NAMALWA (cell line): ENCODE measurements around the gene SLC9A5.

Experiments used
- DNase-seq: peaks from one replicate; pipeline ENCODE4 v3.0.0-alpha.2; 2015; ENCODE audit warnings: low spot score

SLC9A5 gene, protein sequence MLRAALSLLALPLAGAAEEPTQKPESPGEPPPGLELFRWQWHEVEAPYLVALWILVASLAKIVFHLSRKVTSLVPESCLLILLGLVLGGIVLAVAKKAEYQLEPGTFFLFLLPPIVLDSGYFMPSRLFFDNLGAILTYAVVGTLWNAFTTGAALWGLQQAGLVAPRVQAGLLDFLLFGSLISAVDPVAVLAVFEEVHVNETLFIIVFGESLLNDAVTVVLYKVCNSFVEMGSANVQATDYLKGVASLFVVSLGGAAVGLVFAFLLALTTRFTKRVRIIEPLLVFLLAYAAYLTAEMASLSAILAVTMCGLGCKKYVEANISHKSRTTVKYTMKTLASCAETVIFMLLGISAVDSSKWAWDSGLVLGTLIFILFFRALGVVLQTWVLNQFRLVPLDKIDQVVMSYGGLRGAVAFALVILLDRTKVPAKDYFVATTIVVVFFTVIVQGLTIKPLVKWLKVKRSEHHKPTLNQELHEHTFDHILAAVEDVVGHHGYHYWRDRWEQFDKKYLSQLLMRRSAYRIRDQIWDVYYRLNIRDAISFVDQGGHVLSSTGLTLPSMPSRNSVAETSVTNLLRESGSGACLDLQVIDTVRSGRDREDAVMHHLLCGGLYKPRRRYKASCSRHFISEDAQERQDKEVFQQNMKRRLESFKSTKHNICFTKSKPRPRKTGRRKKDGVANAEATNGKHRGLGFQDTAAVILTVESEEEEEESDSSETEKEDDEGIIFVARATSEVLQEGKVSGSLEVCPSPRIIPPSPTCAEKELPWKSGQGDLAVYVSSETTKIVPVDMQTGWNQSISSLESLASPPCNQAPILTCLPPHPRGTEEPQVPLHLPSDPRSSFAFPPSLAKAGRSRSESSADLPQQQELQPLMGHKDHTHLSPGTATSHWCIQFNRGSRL

DNA sequence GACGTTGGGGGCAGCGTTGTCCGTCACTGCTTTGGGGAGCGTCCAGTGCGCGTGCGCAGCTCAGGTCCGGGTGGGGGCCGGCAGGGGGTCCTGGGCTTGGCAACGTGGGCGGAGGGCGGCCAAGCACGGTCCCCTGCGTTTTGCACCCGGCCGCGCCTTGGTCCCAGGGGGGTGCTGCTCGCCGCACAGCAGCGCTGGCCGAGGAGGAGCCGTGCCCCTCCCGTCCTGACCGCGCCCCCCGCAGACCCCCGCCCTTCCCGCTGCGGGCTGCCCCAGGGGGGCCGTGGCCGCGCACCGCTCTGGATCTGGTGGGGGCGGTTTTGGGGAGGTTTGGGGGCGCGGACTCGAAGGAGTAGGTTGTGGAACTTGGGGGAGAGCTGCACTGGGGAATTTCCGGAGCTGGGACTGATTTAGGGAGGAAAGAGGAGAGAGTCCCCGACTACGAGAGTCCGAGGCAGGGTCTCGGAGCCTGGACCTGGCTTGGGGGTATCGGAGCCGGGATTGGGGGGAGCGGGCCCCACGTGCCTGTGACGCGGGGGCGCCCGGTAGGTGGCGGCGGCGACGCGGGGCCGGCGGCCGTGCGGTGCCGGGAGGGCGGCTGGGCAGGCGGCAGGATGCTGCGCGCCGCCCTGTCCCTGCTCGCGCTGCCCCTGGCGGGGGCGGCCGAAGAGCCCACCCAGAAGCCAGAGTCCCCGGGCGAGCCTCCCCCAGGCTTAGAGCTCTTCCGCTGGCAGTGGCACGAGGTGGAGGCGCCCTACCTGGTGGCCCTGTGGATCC, at the start of gene SLC9A5:
Gene SLC9A5 (plus strand): TSS at position 579 of the 777 bp plus-strand sequence. CDS start 36 bp downstream, at position 615.
- DNase-seq, result peak; percentile 40

DNA sequence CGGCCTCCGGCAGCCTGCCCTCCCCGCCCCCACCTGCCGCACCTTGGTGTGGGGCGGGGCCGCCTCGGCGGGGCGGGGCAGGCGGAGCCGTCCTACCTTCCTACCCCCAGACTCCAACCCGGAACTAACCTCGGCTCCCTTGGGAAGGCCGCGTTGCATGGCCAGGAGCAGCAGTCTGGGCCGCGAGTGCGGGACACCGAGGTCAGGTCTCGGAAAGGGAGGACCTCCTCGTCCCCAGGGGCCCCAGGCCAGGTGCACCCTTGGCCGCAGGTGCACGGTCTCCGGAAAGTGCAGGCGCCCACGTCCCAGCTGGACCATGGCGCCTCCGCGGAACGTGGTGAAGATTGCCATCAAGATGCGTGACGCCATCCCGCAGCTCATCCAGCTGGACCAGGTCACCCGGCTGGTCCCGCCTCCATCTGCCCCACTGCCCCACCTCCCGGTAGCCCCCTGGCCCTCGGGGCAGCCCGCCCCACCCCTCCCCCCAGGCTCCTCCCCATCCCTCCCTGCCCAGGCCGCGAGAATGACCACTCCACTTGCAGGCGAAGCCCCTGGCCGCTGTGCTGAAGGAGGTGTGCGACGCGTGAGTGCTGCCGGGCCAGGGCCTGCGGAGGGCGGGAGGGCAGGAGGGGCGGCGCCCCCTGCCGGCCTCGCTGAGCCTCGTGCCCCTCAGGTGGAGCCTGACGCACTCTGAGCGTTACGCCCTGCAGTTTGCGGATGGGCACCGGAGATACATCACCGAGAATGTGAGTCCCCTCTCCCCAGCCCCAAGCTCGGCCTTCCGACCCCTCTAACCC, 49.6 kb upstream of the SLC9A5 start, which contains the start of gene ELMO3:
Gene ELMO3 (plus strand): TSS at position 121 of the 797 bp plus-strand sequence. CDS start 196 bp downstream, at position 317.
- DNase-seq, result no peak

DNA sequence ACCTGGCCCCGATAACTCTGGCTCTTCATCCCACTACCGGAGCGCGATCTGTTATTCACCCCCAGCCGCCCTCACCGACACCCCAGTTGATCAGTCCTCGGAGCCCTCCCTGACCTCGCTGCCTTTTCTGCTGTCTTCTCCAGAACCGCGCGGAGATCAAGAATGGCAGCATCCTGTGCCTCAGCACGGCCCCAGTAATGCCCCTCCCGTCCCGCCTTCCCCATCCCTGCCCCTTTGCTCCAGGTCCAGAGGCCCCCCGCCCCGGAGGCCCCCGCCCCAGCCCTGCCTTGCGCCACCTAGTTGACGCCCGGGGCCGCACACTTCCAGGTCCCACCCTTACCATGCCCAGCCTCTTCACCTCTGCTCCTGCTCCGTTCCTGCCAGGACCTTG, 49.0 kb upstream of the SLC9A5 start:
- DNase-seq, result no peak

DNA sequence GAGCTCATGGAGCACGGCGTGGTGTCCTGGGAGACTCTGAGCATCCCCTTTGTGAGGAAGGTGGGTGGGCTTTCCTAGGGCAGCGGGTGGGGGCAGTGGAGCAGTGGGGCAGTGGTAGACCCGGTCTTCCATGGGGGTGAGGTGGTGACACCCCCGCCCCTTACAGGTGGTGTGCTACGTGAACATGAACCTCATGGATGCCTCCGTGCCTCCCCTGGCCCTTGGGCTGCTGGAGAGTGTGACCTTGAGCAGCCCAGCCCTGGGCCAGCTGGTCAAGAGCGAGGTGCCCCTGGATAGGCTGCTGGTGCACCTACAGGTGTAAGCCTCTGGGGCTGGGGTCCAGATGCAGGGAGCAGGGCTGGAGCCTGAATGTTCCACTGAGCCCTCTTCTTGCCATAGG, 48.3 kb upstream of the SLC9A5 start:
- no peak for DNase-seq

- no peak for DNase-seq
Measured at GRCh38 chr16:67201411-67202345, 47.1 kb upstream of the SLC9A5 start.

- no peak for DNase-seq
Measured at GRCh38 chr16:67202426-67202825, 46.4 kb upstream of the SLC9A5 start.

DNA sequence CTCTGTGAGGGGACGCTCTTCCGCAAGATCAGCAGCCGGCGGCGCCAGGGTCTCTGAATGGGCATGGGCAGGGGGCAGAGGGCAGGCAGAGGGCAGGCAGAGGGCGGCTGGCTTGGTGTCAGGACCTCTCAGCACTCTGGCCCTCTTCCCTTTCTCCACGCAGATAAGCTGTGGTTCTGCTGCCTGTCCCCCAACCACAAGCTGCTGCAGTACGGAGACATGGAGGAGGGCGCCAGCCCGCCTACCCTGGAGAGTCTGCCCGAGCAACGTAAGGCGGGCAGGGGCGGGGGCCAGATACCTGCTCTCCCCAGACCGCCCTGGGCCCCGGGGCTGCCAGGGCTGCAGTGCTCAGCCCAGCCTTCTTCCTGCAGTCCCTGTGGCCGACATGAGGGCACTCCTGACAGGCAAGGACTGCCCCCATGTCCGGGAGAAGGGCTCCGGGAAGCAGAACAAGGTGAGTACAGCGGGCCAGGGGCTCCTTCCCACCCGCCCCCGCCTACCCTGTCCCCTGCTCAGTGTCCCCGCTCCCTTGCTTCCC, 45.8 kb upstream of the SLC9A5 start:
- DNase-seq, result no peak

DNA sequence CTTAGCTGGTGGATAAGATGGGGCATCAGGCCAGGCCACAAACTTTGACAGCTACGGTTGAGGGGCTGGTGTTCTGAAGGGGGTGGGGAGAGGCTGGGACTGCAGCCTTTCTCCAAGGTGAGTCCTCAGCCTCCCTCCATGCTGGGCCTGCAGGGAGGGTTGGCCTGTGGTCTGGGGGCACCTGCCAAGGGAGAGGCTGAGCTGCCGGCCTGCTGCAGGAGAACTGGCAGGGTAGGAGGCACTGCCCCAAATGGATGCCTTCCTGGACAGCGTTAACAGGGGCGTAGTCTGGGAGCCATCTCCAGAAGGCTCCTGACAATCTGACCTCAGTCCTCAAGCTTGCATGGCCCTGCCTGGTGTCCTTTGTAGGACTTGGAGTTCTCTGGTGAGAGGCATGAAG, 44.7 kb upstream of the SLC9A5 start:
- DNase-seq, result no peak

DNA sequence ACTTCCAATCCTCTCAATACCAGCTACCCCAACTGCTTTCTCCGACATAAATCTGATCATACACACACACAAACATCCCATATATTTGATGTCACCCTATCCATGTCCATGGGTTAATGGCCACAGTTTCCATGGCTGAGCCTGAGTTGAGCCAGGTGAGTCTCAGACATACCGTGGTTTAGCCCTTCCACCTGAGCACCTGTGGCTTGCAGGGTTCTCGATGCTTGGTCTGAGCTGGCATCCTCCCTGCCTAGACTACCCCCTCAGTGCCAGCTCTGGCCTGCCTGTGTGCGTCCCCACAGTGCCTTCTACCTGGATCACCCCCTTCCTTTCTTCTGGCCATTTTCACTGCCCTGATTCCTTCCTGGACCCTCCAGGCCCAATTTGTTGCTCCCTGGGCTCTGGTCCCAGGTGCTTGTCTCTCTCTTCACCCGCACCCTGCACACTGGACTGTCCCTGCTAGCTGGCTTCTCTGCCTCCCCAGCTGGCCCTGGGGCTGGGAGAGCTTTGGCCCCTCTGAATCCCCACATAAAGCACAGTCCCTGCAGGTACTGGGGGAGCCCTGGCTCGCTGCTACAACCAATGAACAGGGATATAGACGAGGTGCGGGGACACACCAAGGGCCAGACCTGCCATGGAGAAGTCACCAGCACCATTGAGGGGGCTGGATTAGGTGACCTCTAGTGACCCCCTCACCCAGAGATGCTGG, 42.5 kb upstream of the SLC9A5 start:
- no peak for DNase-seq

- DNase-seq, result no peak
Measured at GRCh38 chr16:67206838-67207248, 41.9 kb upstream of the SLC9A5 start.

DNA sequence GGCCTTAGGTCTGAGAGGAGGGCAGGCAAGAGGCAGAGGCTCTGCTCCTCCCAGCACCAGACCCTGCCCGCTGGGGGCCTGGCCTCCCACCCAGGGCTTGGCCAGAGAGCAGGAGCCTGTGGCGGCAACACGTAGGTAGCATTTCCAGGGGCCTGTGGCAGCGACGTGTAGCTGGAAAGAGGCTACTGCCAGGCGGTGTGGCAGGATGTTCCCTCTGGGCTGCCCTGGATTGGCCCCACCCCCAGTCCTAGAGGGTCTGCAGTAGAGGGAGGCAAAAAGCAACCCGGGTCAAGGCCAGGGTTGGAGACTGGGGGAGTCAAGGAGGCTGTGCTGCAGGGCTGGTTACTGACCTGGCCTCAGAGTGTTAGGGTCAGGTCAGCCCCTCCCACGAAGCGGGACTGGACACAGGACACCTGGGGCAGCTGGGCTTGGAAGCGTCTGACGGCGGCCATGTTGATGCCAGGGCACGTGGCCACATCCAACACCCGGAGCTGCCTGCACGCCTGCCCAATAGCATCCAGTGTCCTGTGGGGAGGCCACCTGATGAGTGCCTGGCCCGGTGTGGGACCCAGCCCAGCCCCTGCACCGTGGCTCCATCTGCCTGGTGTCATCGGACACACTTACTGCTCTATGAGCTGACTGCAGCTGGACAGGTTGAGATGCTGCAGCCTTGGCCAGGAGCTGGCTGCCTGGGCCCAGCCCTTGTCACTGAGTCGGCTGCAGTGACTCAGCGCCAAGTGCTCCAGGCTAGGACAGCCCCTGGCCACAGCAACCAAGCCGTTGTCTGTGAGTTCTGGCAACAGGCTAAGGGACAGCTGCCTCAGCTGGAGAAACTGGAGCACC, 41.3 kb upstream of the SLC9A5 start:
- no peak for DNase-seq

DNA sequence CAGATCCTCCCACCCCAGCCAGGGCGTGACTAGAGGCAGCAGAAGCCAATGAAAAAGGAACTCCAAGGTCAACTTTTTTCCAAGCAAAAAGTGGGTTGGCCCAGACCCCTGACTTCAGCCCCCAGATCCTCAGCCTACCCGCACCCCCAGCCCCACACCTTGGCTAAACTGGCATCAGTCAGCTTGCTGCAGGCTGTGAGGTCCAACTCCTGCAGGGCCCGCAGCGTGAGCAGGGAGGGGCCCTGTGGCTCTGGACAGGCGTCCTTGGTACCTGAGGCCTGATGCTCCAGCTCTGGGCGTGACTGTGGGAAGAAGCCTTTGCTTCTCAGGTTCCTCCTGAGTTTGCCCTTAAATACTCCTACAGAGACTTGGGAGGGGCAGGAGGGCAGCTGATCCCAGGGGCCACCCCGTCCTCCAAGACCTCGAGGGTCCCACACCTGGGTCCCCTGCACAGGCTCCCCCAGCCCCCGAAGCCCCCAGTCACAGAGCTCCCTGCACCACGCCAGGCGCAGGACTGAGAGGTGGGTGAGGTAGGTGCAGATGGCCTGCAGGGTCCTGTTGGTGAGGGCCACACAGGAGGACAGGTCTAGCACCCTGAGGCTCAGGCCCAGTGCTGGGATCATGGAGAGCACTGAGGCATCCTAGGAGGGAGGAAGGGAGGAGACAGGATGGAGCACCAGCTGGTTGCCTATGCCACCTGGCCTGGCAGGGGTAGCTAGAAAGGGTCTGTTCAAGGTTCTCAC, 40.5 kb upstream of the SLC9A5 start:
- no peak for DNase-seq

DNA sequence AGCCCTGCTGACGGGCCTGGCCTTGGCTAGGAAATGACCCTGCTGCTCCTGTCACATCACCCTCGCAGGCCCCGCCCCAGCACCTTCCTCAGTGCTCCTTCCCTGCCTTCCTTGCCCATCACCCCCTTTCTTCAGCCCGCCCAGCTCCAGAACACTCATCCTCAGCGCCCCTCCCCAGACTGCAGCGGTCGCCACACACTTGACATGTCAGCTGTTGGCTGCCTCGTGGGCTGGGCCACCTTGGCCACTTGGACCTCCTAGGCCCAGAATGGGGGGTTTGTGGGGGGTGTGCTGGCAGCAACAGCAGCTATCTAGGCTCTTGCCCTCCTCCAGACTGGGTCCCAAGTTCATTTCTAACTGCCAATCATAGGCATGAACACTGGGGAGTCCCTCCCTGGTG, 39.2 kb upstream of the SLC9A5 start:
- no peak for DNase-seq

DNA sequence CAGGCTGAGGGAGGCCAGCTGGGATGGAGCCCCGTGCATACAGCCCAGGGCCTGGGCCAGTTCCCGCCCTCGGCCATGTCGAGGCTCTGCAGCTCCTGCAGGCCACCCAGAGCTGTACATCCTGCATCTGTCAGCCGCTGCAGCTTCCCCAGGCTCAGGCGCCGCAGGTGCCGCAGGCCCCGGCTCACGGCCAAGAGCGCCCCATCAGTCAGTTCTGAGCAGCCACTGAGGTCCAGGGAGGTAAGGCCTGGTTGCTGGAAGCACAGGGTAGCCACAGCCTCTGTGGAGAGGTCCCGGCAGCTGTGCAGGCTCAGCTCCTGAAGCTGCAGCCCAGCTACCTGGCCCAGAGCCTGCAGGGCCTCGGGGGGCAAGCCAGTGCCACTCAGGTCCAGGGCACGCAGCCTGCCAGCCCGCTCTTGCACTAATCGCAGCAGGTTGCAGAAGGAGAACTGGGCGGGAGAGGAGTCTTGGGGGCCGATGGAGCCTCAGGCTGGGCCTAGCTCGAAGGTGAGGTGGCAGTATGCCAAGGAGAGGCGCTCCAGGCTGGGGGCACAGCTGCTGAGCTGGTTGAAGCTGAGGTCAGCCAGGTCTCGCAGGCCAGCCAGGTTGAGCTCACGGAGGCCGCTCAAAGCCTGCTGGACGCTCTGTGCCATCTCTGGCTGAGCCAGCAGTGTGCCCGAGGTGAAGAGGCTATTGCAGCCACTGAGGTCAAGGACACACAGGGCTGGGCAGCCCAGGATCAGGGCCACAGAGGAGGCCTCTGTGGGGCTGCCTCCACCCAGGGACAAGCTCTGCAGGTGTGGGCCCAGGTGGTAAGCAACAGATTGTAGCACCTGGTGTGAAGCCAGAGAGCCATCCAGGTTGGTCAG, 38.5 kb upstream of the SLC9A5 start:
- DNase-seq, result no peak

DNA sequence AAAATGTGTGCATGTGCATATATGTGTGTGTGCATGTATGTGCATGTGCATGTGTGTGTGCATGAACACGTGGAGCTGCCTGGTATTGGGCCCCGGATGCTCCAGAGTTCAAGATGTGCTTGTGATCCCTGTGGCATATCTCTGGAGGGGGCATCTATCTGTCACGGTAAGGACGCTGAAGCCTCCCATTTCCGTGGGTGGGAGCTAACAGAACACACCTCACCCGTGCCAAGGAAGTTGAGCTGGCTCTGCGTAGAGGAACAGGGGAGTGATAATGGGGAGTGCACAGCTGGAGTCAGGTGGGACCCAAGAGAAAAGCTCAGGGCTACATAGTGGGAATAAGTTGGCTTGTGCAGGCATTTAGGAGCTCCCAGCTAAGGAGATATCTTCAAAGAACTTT, 37.1 kb upstream of the SLC9A5 start:
- DNase-seq, result no peak

DNA sequence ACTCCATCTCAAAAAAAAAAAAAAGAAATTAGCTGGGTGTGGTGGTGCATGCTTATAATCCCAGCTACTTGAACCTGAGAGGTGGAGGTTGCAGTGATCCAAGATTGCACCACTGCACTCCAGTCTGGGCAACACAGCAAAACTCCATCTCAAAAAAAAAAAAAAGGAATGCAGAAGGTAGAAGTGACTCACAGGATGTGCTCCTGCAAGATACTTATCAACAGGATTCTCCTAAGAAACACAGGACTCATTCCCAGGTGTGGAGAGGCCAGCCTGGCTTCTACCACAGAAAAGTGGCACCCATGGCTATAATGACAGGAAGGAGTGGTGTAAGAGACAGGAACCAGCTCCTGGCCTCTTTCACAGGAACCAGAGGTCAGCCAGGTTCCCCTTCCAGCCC, 36.0 kb upstream of the SLC9A5 start:
- DNase-seq, result no peak
